ENCODE measurements around the gene DNAI4. TPM values are rescaled to one million over a fixed set of nuclear protein-coding genes. Genes with fewer than 3 reads are reported as not detected.
A peak's percentile ranks its signal among the peaks of the same experiment; 100 is the strongest.

Gene DNAI4
- total and polyA plus RNA-seq, 2 of the 4 experiments (the other 2 are of a cell fraction) = 0.63 to 1.6 TPM

DNA sequence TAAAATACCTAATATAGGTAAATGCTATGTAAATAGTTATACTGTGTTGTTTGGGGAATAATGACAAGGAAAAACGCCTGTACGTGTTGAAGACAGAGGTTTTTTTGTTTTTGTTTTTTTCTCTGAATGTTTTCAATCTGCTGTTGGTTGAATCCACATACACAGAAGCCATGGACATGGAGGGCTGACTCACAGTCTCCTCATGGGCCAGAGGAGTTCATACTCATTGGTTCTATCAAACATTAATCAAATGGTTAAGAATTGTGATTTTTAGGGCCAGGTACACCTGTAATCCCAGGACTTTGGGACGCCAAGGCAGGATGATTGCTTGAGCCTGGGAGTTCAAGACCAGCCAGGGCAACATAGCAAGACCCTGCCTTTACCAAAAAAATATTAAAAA is 20.7 kb upstream of the DNAI4 start:
- in situ Hi-C loops (cut with MboI; ENCODE audit: low sequenced_read_pairs) (loop anchor here (25.0 kb wide), 2 partner anchors 408 to 1133 kb away; partner anchors contain the start of gene SGIP1), dilution Hi-C loops (cut with HindIII; ENCODE audit: low sequenced_read_pairs, unreplicated experiment) (no loop called here), intact Hi-C loops (cut with micrococcal nuclease) (no loop called here)
- no CpG with 5 or more reads among the region's 3 CpGs for WGBS, 2 experiments (ENCODE audit: extremely low coverage in 2 of 2, insufficient read length in 1 of 2)
- no peak for TF ChIP-seq ELK1 (IDR thresholded peaks at IDR 0.05; ENCODE audit: borderline replicate concordance, low read depth, low read length)
- TF ChIP-seq MAFK (IDR thresholded peaks at IDR 0.05; ENCODE audit: low read depth, low read length) = no peak
- TF ChIP-seq, protein P1, sequence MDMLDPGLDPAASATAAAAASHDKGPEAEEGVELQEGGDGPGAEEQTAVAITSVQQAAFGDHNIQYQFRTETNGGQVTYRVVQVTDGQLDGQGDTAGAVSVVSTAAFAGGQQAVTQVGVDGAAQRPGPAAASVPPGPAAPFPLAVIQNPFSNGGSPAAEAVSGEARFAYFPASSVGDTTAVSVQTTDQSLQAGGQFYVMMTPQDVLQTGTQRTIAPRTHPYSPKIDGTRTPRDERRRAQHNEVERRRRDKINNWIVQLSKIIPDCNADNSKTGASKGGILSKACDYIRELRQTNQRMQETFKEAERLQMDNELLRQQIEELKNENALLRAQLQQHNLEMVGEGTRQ (IDR thresholded peaks at IDR 0.05; ENCODE audit: low read depth, low read length) = no peak
- TF ChIP-seq RFX5 (IDR thresholded peaks at IDR 0.05; ENCODE audit: low read depth, low read length) = no peak
- no peak for TF ChIP-seq CEBPB (IDR thresholded peaks at IDR 0.05; ENCODE audit: low read depth, low read length)
- no peak for TF ChIP-seq MAZ (IDR thresholded peaks at IDR 0.05; ENCODE audit: borderline replicate concordance, low read depth, low read length)
- TF ChIP-seq MXI1 (IDR thresholded peaks at IDR 0.05; ENCODE audit: borderline replicate concordance, low read depth, low read length) = no peak
- TF ChIP-seq BHLHE40 (IDR thresholded peaks at IDR 0.05; ENCODE audit: low read depth, low read length) = no peak
- no peak for TF ChIP-seq RCOR1 (IDR thresholded peaks at IDR 0.05; ENCODE audit: insufficient replicate concordance, low read length)
- TF ChIP-seq CHD1 (IDR thresholded peaks at IDR 0.05; ENCODE audit: low read depth, low read length) = no peak
- Histone ChIP-seq H3K4me2 (ENCODE audit: low read depth, low read length) (no peak overlapping the region), H3K9ac (ENCODE audit: low read depth, low read length) (no peak overlapping the region), H3K14ac (replicated peaks; ENCODE audit: low read depth, low read length) (no peak overlapping the region), H3K79me1 (ENCODE audit: low read depth in 1 of 2, low read length in 2 of 2) (peaks cover 19 to 43% of the 10 kb centered on the region in 2 experiments), H3K18ac (ENCODE audit: low read depth, low read length) (no peak overlapping the region), H2BK5ac (ENCODE audit: low read depth, low read length, poor library complexity, severe bottlenecking) (peak overlapping the region; percentile 1), H3K27me3 (ENCODE audit: control insufficient read depth, insufficient read depth, low read length) (no peaks in the 10 kb centered on the region), H4K8ac (ENCODE audit: low read depth in 2 of 2, low read length in 2 of 2) (no peak overlapping the region), H3K56ac (ENCODE audit: extremely low read depth, insufficient read depth, low read length) (no peak overlapping the region), H2AFZ (replicated peaks; ENCODE audit: low read length, poor library complexity) (no peak overlapping the region), H4K5ac (ENCODE audit: low read depth, low read length) (no peak overlapping the region), H3K27ac (ENCODE audit: insufficient read depth, low read length) (peak overlapping the region; percentile 14; the same call in 1 of the 2 replicates), H3K9me3 (ENCODE audit: control insufficient read depth, insufficient read depth, low read length) (no peaks in the 10 kb centered on the region), H3K36me3 (ENCODE audit: control insufficient read depth, insufficient read depth, low read length) (peaks cover 13% of the 10 kb centered on the region), H4K20me1 (ENCODE audit: insufficient read depth, low read length) (peaks cover 29% of the 10 kb centered on the region; the same call in 1 of the 2 replicates), H3K9me1 (ENCODE audit: insufficient read depth, low read length) (peaks cover 10% of the 10 kb centered on the region), H2AK9ac (replicated peaks; ENCODE audit: low read depth, low read length, poor library complexity) (no peak overlapping the region), H3K4me3 (ENCODE audit: insufficient read depth, low read depth, low read length) (no peak overlapping the region), H3K4ac (ENCODE audit: low read depth, low read length) (no peak overlapping the region), H2AK5ac (ENCODE audit: low read depth, low read length) (peak overlapping the region; percentile 57; the same call in 1 of the 2 replicates), H4K91ac (ENCODE audit: insufficient read depth, low read depth, low read length) (no peak overlapping the region), H3K23ac (ENCODE audit: low read depth, low read length) (no peak overlapping the region), H2BK15ac (ENCODE audit: low read depth, low read length) (no peak overlapping the region), H2BK20ac (ENCODE audit: low read depth, low read length) (no peak overlapping the region), H2BK120ac (ENCODE audit: low read depth, low read length) (no peak overlapping the region), H3K4me1 (ENCODE audit: control insufficient read depth, insufficient read depth, low read length) (peaks cover 9% of the 10 kb centered on the region)
- no peak for DNase-seq
- no peak for ATAC-seq (ENCODE audit: low read depth)
- CTCF ChIA-PET = interaction anchor here (0.6 kb wide), 1 partner anchor 32 kb away, joined by 3 read pairs; no protein-coding TSS in a partner anchor
- POLR2A ChIA-PET (ENCODE audit: unreplicated experiment) = no interaction called here
- BruUV-seq (replicated peaks) = no TSS peak

All from IMR-90 (cell line).